GM12865 (cell line): ENCODE measurements around the gene USH2A.

Source experiments
- DNase-seq: peaks from one replicate; pipeline ENCODE4 v3.0.0; 2010; ENCODE audit warnings: low read depth
- H3K4me3 ChIP-seq: 2 replicates; pipeline ENCODE4 v1.5.1; 2011; ENCODE audit warnings: mild to moderate bottlenecking, low read depth, low read length, control low read depth
- CTCF ChIP-seq: IDR thresholded peaks from 2 replicates; pipeline ENCODE4 v1.5.1; 2011; ENCODE audit warnings: low read length, control low read depth, low read depth, inconsistent platforms; ENCODE audit not compliant: insufficient read depth; ENCODE audit errors: missing control alignments

USH2A gene

GRCh38 chr1:215911406-215911968, 511.8 kb downstream of the USH2A start:
- TF ChIP-seq CTCF, result no peak
- no peak overlapping the region for H3K4me3 ChIP-seq
- DNase-seq, result no peak

- no peak for TF ChIP-seq CTCF
- H3K4me3 ChIP-seq, result no peak overlapping the region
- no peak for DNase-seq
These were observed 517.6 kb downstream of the USH2A start for GRCh38 chr1:215905493-215906115.

- H3K4me3 ChIP-seq, result no peak overlapping the region
- DNase-seq, result no peak
- no peak for TF ChIP-seq CTCF
These were observed 522.6 kb downstream of the USH2A start for GRCh38 chr1:215900684-215901083.

- TF ChIP-seq CTCF, result no peak
- no peak for DNase-seq
- H3K4me3 ChIP-seq, result no peak overlapping the region
These were observed 523.3 kb downstream of the USH2A start for GRCh38 chr1:215899901-215900300.

GRCh38 chr1:215895893-215896292, 527.4 kb downstream of the USH2A start:
- TF ChIP-seq CTCF, result no peak
- H3K4me3 ChIP-seq, result no peak overlapping the region
- DNase-seq, result no peak

GRCh38 chr1:215895276-215895675, 528.0 kb downstream of the USH2A start:
- DNase-seq, result no peak
- H3K4me3 ChIP-seq, result no peak overlapping the region
- TF ChIP-seq CTCF, result no peak

GRCh38 chr1:215894617-215895016, 528.6 kb downstream of the USH2A start:
- H3K4me3 ChIP-seq, result no peak overlapping the region
- no peak for DNase-seq
- TF ChIP-seq CTCF, result no peak
